Suprapubic skin (tissue), 4 donors: ENCODE data around the gene RALB.

Source experiments
- EP300 ChIP-seq: sonication (generic); formaldehyde crosslinking; IDR thresholded peaks from one replicate; pipeline ENCODE4 v1.6.1; 2017; ENCODE audit warnings: antibody characterized with exemption
- POLR2A ChIP-seq, 2 donors: fragments of 450-650 bp; IDR thresholded peaks; one replicate each; pipeline ENCODE4 v1.6.1; 2017; ENCODE audit warnings: antibody characterized with exemption in 2 of 2, mild to moderate bottlenecking in 2 of 2, moderate library complexity in 2 of 2
- POLR2AphosphoS5 ChIP-seq, 3 donors: sonication (generic); formaldehyde crosslinking; IDR thresholded peaks; one replicate each; pipeline ENCODE4 v1.6.1; 2017; ENCODE audit warnings: antibody characterized with exemption in 3 of 3
- TF ChIP-seq, protein P1 (sequence below), 2 donors: fragments of 200-600 bp in 1 of 2; fragments of 450-650 bp in 1 of 2; sonication (generic) in 1 of 2; IDR thresholded peaks; one replicate each; pipeline ENCODE4 v1.5.1; 2016 to 2019; ENCODE audit warnings: antibody characterized with exemption in 2 of 2, mild to moderate bottlenecking in 1 of 2, moderate library complexity in 1 of 2

DNA sequence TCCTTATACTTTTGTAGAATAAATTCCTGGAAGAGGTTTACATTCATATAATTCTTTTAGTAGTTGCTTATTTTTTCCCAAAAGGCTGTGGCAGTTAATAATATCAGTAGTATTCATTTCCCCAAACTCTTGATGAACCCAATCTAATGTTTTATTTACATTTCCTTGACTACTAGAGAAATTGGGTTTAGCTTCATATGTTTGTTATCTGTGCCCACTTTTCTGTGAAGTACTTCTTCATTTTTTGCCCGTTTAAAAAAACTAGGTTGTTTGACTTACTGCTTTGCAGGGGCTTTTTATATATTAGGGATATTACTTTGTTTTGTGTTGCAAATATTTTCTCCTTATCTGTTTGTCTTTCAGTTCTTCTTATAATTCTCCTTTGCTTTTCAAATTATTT is 17.2 kb downstream of the RALB start:
- TF ChIP-seq EP300 (no peak), POLR2A (IDR thresholded peaks at IDR 0.05) (no peak), POLR2AphosphoS5 (IDR thresholded peaks at IDR 0.05) (no peak)
- TF ChIP-seq, protein P1, sequence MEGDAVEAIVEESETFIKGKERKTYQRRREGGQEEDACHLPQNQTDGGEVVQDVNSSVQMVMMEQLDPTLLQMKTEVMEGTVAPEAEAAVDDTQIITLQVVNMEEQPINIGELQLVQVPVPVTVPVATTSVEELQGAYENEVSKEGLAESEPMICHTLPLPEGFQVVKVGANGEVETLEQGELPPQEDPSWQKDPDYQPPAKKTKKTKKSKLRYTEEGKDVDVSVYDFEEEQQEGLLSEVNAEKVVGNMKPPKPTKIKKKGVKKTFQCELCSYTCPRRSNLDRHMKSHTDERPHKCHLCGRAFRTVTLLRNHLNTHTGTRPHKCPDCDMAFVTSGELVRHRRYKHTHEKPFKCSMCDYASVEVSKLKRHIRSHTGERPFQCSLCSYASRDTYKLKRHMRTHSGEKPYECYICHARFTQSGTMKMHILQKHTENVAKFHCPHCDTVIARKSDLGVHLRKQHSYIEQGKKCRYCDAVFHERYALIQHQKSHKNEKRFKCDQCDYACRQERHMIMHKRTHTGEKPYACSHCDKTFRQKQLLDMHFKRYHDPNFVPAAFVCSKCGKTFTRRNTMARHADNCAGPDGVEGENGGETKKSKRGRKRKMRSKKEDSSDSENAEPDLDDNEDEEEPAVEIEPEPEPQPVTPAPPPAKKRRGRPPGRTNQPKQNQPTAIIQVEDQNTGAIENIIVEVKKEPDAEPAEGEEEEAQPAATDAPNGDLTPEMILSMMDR (IDR thresholded peaks at IDR 0.05): no peak
